Astrocyte of the spinal cord (primary cell): ENCODE data around the gene C8G.

Experiments used
- DNase-seq: peaks from one replicate; pipeline ENCODE4 v3.0.0; 2011; ENCODE audit warnings: low read depth, low spot score
- H3K4me3 ChIP-seq: 2 replicates; pipeline ENCODE4 v1.5.1; 2011; ENCODE audit warnings: low read depth, mild to moderate bottlenecking, low read length, moderate library complexity
- in situ Hi-C: cut with HindIII; loops from 2 replicates; pipeline ENCODE4 v1.10.0; 2017; ENCODE audit warnings: low sequenced_read_pairs
- TF ChIP-seq, protein P1 (sequence below): IDR thresholded peaks from 2 replicates; pipeline ENCODE4 v1.5.1; 2012; ENCODE audit warnings: low read depth, mild to moderate bottlenecking, low read length, inconsistent platforms

The C8G gene

DNA sequence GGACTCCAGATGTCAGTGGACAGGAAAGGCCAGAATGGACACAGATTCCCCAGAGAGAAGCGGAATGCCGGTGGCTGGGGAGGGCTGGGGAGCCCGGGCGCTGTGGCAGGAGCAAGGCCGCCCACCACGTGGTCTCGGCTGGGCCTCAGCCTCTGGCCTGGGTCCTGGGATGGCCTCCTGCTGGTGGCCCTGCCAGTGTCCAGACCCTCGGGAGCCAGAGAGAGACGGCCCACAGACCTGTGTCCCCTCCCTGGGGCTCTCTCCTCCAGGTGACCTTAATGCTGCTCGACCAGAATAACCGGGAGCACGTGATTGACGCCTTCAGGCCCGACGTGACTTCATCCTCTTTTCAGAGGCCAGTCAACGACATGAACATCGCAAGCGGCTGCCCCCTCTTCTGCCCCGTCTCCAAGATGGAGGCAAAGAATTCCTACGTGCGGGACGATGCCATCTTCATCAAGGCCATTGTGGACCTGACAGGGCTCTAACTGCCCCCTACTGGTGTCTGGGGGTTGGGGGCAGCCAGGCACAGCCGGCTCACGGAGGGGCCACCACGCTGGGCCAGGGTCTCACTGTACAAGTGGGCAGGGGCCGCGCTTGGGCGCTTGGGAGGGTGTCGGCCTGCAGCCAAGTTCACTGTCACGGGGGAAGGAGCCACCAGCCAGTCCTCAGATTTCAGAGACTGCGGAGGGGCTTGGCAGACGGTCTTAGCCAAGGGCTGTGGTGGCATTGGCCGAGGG lies 19.5 kb upstream of the C8G start:
- in situ Hi-C loops, result loop anchor here (25.0 kb wide), 1 partner anchor 112 kb away; the partner anchor contains the start of genes ABCA2, FUT7 and NPDC1
- TF ChIP-seq, protein P1, sequence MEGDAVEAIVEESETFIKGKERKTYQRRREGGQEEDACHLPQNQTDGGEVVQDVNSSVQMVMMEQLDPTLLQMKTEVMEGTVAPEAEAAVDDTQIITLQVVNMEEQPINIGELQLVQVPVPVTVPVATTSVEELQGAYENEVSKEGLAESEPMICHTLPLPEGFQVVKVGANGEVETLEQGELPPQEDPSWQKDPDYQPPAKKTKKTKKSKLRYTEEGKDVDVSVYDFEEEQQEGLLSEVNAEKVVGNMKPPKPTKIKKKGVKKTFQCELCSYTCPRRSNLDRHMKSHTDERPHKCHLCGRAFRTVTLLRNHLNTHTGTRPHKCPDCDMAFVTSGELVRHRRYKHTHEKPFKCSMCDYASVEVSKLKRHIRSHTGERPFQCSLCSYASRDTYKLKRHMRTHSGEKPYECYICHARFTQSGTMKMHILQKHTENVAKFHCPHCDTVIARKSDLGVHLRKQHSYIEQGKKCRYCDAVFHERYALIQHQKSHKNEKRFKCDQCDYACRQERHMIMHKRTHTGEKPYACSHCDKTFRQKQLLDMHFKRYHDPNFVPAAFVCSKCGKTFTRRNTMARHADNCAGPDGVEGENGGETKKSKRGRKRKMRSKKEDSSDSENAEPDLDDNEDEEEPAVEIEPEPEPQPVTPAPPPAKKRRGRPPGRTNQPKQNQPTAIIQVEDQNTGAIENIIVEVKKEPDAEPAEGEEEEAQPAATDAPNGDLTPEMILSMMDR, result peak; percentile 3
- no peak overlapping the region for H3K4me3 ChIP-seq
- no peak for DNase-seq

DNA sequence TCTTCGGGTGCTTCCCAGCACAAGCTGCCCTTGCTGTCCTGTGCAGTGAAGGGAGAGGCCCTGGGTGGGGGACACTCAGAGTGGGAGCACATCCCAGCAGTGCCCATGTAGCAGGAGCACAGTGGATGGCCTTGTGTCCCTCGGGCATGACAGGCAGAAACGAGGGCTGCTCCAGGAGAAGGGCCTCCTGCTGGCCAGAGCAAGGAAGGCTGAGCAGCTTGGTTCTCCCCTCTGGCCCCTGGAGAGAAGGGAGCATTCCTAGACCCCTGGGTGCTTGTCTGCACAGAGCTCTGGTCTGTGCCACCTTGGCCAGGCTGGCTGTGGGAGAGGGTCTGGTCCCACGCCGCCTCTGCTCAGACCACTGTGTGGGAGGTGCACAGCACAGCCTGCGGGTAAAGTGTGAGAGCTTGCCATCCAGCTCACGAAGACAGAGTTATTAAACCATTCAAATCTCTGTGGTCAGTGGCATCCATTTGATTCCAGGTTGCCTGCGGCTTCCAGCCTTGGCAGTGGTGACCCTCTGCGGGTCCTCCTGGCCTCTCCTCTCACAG lies 18.8 kb upstream of the C8G start:
- no peak for DNase-seq
- TF ChIP-seq, protein P1, result peak; percentile 17
- H3K4me3 ChIP-seq, result no peak overlapping the region
- in situ Hi-C loops, result loop anchor here (25.0 kb wide), 1 partner anchor 111 kb away; the partner anchor contains the start of genes ABCA2, FUT7 and NPDC1

DNA sequence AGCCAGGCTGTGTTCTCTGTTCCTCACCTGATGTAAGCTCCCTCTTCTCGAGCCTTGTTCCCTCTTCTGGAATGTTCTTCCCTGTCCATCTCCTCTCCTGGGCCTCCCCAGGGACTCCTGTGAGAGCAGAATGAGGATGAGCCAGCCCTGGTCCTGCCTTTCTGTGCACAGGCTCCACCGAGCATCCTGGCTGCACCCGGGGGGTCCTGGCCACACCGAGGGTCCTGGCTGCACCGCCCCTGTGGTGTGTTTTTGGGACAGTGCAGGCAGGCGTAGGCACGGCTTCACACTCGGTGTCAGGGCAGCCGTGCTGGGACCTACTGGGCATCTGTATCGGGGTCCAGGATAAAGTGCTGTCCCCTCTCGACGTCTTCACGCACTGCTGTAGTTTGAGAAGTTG lies 18.3 kb upstream of the C8G start:
- no peak for DNase-seq

DNA sequence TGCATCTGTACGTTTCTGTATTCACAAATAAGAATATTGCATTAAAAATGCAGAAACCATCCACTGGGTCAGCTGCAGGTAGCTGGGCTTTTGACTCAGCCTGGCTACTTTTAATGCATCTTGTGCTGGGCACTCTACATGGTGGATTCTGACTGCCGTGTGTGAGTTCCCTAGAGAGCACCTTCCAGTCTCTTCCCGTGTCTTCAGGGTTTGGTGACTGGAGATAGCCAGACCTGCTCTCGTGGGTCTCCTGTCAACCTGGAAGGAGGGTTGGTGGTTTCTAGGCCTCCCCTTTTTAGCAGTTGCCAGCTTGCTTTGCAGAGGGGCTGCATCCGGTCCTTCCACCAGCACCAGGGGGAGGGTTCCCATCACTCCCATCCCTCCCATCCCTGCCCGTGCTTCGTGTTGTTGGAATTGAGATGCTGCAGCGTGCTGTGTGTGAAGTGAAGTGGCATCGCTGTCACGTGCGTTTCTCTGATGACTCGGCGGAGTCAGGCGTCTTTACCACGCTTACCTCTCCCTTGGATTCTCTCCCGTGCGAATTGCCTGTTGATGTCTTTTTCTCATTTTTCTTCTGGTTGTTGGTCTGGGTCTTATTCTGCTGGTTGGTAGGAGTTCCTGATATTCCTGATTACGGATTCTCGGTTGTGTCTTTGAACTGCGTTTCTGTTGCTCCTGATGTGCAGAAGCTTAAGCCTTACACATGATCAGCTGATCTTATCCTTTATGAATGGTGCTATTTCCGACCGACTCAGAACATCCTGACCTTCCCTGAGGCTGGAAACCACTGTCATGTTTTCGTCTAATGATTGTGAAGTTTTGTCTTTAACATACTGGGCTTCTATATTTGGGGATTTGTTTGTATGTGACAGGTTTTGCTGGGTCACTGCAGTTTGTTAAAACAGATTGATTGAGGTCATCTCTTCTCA lies 17.4 kb upstream of the C8G start:
- no peak overlapping the region for H3K4me3 ChIP-seq
- DNase-seq, result peak; percentile 10
- TF ChIP-seq, protein P1, result no peak
- in situ Hi-C loops, result loop anchor here (25.0 kb wide), 1 partner anchor 110 kb away; the partner anchor contains the start of genes ABCA2, FUT7 and NPDC1

More for the DNA sequence above, 18.3 kb upstream of the C8G start:
- H3K4me3 ChIP-seq, result no peak overlapping the region
- in situ Hi-C loops, result loop anchor here (25.0 kb wide), 1 partner anchor 111 kb away; the partner anchor contains the start of genes ABCA2, FUT7 and NPDC1
- TF ChIP-seq, protein P1, result no peak

DNA sequence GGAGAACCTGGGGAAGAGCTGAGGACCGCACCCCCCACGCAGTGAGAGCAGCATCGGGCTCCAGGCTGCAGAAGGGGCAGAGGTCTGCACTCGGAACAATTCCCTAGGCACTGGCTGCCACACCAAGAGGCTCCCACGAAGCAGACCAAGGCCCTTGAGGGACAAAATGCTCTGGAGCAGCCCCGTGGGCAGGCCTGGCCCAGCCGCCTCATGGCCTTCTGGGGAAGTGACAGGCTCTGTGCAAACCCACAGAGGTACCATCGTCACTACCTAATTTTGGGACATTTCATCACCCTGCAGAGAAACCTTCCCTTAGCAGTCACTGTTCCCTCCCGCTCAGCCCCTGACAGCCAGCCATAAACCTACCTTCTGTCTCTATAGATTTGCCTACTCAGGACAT lies 16.5 kb upstream of the C8G start:
- TF ChIP-seq, protein P1, result no peak
- H3K4me3 ChIP-seq, result no peak overlapping the region
- in situ Hi-C loops, result loop anchor here (25.0 kb wide), 1 partner anchor 109 kb away; the partner anchor contains the start of genes ABCA2, FUT7 and NPDC1
- DNase-seq, result no peak

DNA sequence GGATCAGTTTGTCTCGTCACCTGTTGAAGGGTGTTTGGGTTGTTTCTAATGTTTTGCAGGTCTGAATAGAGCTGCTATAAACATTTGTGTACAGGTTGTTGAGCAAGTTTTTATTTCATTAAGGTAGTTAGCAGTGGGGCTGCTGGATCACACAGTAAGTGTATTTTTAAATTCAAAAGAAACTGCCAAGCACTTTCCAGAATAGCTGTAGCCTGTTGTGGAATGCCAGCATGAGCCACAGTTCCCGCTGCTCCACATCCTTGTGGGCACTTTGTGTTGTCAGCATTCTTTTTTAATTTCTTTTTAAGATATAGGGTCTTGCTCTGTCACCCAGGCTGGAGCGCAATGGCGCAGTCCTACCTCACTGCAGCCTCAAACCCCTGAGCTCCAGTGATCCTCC lies 15.0 kb upstream of the C8G start:
- H3K4me3 ChIP-seq, result no peak overlapping the region
- TF ChIP-seq, protein P1, result no peak
- DNase-seq, result no peak
- in situ Hi-C loops, result loop anchor here (25.0 kb wide), 1 partner anchor 107 kb away; the partner anchor contains the start of genes ABCA2, FUT7 and NPDC1
